SK-N-MC (cell line): ENCODE data around the gene FGD6.
A peak's percentile ranks its signal among the peaks of the same experiment; 100 is the strongest.

Source experiments
- DNase-seq: peaks from one replicate; pipeline ENCODE4 v3.0.0-alpha.2; 2011; ENCODE audit warnings: low read depth, low spot score
- H3K27ac ChIP-seq: fragments of 200-600 bp; sonication (generic); 2 replicates; pipeline ENCODE4 v1.5.1; 2016; ENCODE audit warnings: mixed run types
- H3K36me3 ChIP-seq: fragments of 200-600 bp; sonication (generic); 2 replicates; pipeline ENCODE4 v1.6.1; 2017; ENCODE audit warnings: antibody characterized with exemption, low read length, mixed read lengths; ENCODE audit not compliant: insufficient read depth
- H3K4me3 ChIP-seq: fragments of 200-600 bp; sonication (generic); 2 replicates; pipeline ENCODE4 v1.5.1; 2016
- H3K9ac ChIP-seq: fragments of 200-600 bp; sonication (generic); 2 replicates; pipeline ENCODE4 v1.8.0; 2017; ENCODE audit warnings: mixed run types, mixed read lengths; ENCODE audit not compliant: insufficient read length
- H3K9me3 ChIP-seq: fragments of 200-600 bp; sonication (generic); 2 replicates; pipeline ENCODE4 v1.6.1; 2017; ENCODE audit warnings: low read depth, mild to moderate bottlenecking, antibody characterized with exemption, low read length, moderate library complexity, mixed read lengths
- EZH2 ChIP-seq: fragments of 200-600 bp; sonication (generic); IDR thresholded peaks from one replicate; pipeline ENCODE4 v1.6.1; 2017; ENCODE audit warnings: antibody characterized with exemption
- FOXP2 ChIP-seq: optimal IDR thresholded peaks from 2 replicates; pipeline ENCODE3; 2011; ENCODE audit warnings: mild to moderate bottlenecking, moderate library complexity; ENCODE audit not compliant: insufficient read depth; ENCODE audit errors: extremely low read length, control extremely low read depth
- POLR2AphosphoS5 ChIP-seq: IDR thresholded peaks from 2 replicates; pipeline ENCODE4 v1.6.1; 2012; ENCODE audit warnings: mild to moderate bottlenecking, low read depth, low read length, borderline replicate concordance

Gene FGD6

GRCh38 chr12:95215949-95216348 is 1.3 kb downstream of the FGD6 start:
- no peaks in the 10 kb centered on the region for H3K9me3 ChIP-seq
- no peak for DNase-seq
- H3K36me3 ChIP-seq = peaks cover 12% of the 10 kb centered on the region
- H3K9ac ChIP-seq = peak overlapping the region; percentile 83
- peak overlapping the region; percentile 79 for H3K27ac ChIP-seq
- H3K4me3 ChIP-seq = peak overlapping the region; percentile 99
- no peak for TF ChIP-seq FOXP2
- no peak for TF ChIP-seq EZH2
- TF ChIP-seq POLR2AphosphoS5 = no peak

GRCh38 chr12:95214466-95214865 is 2.8 kb downstream of the FGD6 start:
- Histone ChIP-seq H3K9me3 (no peaks in the 10 kb centered on the region), H3K4me3 (no peak overlapping the region), H3K36me3 (no peaks in the 10 kb centered on the region), H3K9ac (no peak overlapping the region), H3K27ac (no peak overlapping the region)
- TF ChIP-seq FOXP2 (no peak), EZH2 (no peak), POLR2AphosphoS5 (no peak)
- no peak for DNase-seq

- no peak for DNase-seq
- no peaks in the 10 kb centered on the region for H3K9me3 ChIP-seq
- H3K9ac ChIP-seq = no peak overlapping the region
- H3K27ac ChIP-seq = no peak overlapping the region
- TF ChIP-seq FOXP2 (no peak), EZH2 (no peak), POLR2AphosphoS5 (no peak)
- H3K4me3 ChIP-seq = no peak overlapping the region
- no peaks in the 10 kb centered on the region for H3K36me3 ChIP-seq
Measured at GRCh38 chr12:95213928-95214327, 3.3 kb downstream of the FGD6 start.

- TF ChIP-seq EZH2 (no peak), POLR2AphosphoS5 (no peak), FOXP2 (no peak)
- DNase-seq = no peak
- no peak overlapping the region for H3K27ac ChIP-seq
Measured at GRCh38 chr12:95213119-95213518, 4.1 kb downstream of the FGD6 start.

GRCh38 chr12:95212586-95212985 is 4.7 kb downstream of the FGD6 start:
- TF ChIP-seq POLR2AphosphoS5 (no peak), EZH2 (no peak), FOXP2 (no peak)
- no peaks in the 10 kb centered on the region for H3K9me3 ChIP-seq
- no peak for DNase-seq
- H3K27ac ChIP-seq = no peak overlapping the region
- no peak overlapping the region for H3K9ac ChIP-seq
- no peaks in the 10 kb centered on the region for H3K36me3 ChIP-seq
- H3K4me3 ChIP-seq = no peak overlapping the region

More at GRCh38 chr12:95213119-95213518, 4.1 kb downstream of the FGD6 start:
- Histone ChIP-seq H3K9me3 (no peaks in the 10 kb centered on the region), H3K36me3 (no peaks in the 10 kb centered on the region), H3K4me3 (no peak overlapping the region), H3K9ac (no peak overlapping the region)

GRCh38 chr12:95208678-95209077 is 8.6 kb downstream of the FGD6 start:
- Histone ChIP-seq H3K9me3 (no peaks in the 10 kb centered on the region), H3K4me3 (no peak overlapping the region), H3K36me3 (no peaks in the 10 kb centered on the region), H3K9ac (no peak overlapping the region), H3K27ac (no peak overlapping the region)
- DNase-seq = no peak
- TF ChIP-seq FOXP2 (no peak), POLR2AphosphoS5 (no peak), EZH2 (no peak)

GRCh38 chr12:95207407-95207806 is 9.9 kb downstream of the FGD6 start:
- H3K36me3 ChIP-seq = no peaks in the 10 kb centered on the region
- no peak overlapping the region for H3K27ac ChIP-seq
- H3K9ac ChIP-seq = no peak overlapping the region
- H3K4me3 ChIP-seq = no peak overlapping the region
- no peak for DNase-seq
- H3K9me3 ChIP-seq = no peaks in the 10 kb centered on the region
- TF ChIP-seq POLR2AphosphoS5 = no peak
- no peak for TF ChIP-seq EZH2
- no peak for TF ChIP-seq FOXP2

GRCh38 chr12:95206916-95207315 is 10.4 kb downstream of the FGD6 start:
- Histone ChIP-seq H3K4me3 (no peak overlapping the region), H3K9ac (no peak overlapping the region), H3K36me3 (no peaks in the 10 kb centered on the region), H3K9me3 (no peaks in the 10 kb centered on the region), H3K27ac (no peak overlapping the region)
- no peak for TF ChIP-seq EZH2
- no peak for TF ChIP-seq FOXP2
- TF ChIP-seq POLR2AphosphoS5 = no peak
- no peak for DNase-seq

- H3K27ac ChIP-seq = peak overlapping the region; percentile 96
Measured at GRCh38 chr12:95205685-95206084, 11.6 kb downstream of the FGD6 start.

More at GRCh38 chr12:95205685-95206084, 11.6 kb downstream of the FGD6 start:
- Histone ChIP-seq H3K4me3 (no peak overlapping the region), H3K36me3 (no peaks in the 10 kb centered on the region), H3K9me3 (no peaks in the 10 kb centered on the region), H3K9ac (peak overlapping the region; percentile 17)
- DNase-seq = no peak
- no peak for TF ChIP-seq POLR2AphosphoS5
- TF ChIP-seq EZH2 = no peak
- no peak for TF ChIP-seq FOXP2
